GM12874 (cell line): Measurements from ENCODE around the gene DIO3.

Experiments
- TF ChIP-seq, protein P1 (sequence below): IDR thresholded peaks from 2 replicates; pipeline ENCODE4 v1.5.1; 2011; ENCODE audit warnings: low read depth, mild to moderate bottlenecking, control low read depth, low read length, moderate library complexity; ENCODE audit not compliant: insufficient read depth

The DIO3 gene

DNA sequence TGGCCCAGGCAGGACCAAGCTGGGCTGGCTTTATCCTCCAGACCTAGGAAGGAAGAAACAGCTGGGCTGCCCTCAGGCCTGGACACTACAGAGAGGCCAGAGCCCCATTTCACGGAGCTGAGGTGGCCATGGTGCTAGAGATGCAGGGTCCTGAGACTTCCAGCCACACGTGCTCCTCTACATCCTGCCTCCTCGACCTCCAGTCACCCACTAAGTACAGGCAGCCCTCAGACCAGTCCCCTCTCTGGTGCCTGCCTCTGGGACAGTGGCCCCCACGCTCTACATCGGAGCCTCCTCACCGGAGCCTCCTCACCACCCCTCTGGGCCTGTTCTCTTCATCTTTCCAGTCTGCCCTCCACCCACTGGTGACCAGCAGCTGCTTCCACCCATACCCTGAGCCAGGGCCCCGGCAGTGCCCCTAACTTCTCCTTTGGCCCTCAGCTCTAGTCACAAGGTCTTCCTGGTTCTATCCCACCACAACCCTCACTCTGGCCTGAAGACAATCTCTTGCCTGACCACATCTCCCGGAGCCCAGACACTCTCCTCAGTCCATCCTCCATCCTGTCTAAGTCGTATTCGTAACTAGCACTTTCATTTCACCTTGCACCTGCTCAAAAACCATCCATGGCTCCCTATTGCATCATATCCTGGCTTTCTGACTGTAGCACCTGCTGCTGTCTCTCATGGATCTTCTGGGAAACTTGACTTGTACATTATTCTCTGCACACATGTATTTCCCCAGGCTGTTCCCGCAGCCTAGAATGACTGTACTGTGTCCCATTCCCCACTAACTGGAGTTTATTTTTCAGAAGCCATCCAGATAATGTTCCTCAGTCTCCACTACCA lies 43.9 kb downstream of the DIO3 start:
- TF ChIP-seq, protein P1, sequence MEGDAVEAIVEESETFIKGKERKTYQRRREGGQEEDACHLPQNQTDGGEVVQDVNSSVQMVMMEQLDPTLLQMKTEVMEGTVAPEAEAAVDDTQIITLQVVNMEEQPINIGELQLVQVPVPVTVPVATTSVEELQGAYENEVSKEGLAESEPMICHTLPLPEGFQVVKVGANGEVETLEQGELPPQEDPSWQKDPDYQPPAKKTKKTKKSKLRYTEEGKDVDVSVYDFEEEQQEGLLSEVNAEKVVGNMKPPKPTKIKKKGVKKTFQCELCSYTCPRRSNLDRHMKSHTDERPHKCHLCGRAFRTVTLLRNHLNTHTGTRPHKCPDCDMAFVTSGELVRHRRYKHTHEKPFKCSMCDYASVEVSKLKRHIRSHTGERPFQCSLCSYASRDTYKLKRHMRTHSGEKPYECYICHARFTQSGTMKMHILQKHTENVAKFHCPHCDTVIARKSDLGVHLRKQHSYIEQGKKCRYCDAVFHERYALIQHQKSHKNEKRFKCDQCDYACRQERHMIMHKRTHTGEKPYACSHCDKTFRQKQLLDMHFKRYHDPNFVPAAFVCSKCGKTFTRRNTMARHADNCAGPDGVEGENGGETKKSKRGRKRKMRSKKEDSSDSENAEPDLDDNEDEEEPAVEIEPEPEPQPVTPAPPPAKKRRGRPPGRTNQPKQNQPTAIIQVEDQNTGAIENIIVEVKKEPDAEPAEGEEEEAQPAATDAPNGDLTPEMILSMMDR: no peak

DNA sequence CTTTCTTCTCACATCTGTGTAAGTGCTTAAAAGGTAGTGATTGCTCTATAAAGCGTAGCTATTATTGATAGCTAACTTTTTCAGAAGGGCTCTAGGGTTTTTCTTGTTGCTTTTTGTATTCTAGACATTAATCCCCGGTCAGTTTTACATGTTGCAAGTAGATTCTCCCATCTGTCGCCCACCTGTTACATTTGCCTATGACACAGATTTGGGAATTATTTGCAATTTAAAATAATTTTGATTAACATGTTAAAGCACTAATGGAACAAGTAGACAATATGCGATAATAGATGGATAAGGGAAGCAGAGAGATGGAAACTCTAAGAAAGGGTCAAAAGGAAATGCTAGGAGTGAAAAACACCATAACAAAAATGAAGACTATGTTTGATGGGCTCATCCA lies 44.5 kb downstream of the DIO3 start:
- TF ChIP-seq, protein P1: no peak
